HG02610 (cell line): ENCODE data around the gene BCL11B.
A peak's percentile ranks its signal among the peaks of the same experiment; 100 is the strongest.

Experiments used
- ATAC-seq: cut with Tn5 transposase; IDR thresholded peaks from one replicate; pipeline ENCODE4 v1.9.1; 2021; ENCODE audit warnings: mild to moderate bottlenecking, moderate library complexity; ENCODE audit not compliant: unreplicated experiment

BCL11B gene

DNA sequence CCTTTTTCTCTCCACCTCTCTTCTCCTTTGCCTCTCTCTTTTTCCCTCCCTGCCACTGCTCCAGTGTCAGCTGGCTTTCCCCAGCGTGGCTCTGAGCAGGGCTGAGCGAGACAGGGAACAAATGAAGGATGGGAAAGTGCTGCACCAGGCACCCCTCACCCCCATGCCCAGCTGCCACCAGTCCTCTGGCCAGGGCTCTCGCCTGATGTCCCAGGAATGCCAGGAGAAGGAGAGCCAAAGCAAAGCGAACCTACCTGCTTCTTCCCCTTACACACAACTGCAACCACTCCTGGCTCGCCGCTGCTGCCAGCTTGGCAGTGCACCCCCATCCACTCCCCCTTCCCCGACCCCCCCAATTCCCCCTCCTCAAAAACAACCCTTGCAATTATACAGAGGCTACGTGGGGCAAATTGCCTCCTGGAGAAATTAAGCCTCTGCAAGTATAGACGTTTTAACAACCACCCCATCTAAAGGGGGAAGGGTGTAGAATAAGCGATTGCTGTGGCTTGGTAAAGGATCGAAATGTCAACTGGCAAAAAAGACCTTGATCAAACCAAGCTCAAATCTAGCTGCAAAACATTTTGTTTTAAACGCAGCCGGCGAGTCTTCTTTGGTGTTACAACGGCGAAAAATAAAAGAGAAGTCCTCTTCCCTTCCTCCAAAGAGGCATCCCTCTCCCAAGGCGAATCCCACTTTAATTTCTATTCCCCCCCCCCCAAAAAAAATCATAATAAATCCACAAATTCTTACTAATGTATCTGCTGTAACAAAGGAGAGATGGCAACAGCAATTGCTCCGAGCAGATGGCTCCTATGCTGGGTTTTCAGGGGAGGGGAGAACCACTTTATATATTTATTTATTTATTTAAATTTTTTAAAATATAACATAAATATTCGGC is 2.9 kb downstream of the BCL11B start:
- no peak for ATAC-seq

DNA sequence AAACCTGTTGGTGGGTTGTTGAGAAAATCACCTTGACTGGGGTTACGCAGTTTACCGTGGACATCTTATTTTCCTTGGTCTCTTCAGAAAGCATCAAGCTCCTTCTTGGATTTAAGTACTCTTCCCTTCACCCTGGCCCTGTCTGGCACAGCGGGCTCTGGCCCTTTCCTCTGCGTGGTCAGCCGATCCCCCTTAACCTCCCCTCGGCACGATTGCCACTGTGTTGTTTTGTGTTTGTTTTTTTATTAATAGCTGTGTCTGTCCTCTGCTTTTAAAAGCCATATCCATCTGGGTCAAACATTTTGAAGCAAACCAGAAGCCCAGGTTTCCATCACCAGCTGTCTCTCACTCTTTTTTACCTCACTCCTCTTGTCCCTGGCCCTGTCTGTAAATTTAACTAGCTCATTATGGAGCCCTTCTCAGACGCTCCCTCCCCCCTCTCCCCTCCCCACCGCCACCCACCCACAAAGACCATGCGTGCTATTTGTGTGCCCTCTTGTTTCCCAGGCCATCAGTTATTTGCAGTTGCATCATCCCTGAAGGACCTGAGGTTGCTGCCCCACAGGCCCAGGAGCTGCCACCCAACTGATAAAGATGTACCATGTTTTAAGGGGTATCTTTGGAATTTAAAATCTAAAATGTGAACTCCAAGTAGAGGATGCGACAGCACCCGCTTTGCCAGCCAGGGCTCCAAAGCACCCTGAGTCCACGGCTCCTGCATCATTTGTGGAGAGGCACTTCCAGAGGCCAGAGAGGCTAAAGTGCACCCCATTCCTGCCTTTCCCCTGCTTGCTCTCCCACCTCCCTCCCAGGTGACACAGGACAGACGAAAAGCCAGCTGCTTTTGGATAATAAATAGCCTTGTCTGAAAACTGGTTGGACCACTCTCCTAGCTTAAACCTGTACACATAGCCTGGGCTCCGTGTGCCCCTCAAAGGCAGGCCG is 3.9 kb downstream of the BCL11B start:
- ATAC-seq, result no peak

DNA sequence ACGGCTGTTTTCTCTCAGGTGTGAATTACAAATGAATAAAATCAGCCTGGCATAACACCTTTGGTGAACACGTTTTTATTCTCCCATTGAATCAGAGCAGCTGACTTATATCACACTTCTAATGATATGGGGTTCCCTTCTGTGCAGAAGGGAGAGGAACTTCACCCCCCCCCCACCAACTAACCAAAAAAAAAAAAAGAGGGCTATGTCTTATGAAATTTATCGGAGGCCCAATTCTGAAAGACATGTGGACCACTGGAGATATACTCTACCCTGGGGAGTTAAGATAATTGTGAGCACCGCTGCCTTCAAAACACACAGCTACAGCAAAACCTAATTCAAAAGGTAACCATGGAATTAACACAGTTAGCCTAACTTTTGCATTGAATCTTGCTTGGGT is 4.6 kb downstream of the BCL11B start:
- no peak for ATAC-seq

DNA sequence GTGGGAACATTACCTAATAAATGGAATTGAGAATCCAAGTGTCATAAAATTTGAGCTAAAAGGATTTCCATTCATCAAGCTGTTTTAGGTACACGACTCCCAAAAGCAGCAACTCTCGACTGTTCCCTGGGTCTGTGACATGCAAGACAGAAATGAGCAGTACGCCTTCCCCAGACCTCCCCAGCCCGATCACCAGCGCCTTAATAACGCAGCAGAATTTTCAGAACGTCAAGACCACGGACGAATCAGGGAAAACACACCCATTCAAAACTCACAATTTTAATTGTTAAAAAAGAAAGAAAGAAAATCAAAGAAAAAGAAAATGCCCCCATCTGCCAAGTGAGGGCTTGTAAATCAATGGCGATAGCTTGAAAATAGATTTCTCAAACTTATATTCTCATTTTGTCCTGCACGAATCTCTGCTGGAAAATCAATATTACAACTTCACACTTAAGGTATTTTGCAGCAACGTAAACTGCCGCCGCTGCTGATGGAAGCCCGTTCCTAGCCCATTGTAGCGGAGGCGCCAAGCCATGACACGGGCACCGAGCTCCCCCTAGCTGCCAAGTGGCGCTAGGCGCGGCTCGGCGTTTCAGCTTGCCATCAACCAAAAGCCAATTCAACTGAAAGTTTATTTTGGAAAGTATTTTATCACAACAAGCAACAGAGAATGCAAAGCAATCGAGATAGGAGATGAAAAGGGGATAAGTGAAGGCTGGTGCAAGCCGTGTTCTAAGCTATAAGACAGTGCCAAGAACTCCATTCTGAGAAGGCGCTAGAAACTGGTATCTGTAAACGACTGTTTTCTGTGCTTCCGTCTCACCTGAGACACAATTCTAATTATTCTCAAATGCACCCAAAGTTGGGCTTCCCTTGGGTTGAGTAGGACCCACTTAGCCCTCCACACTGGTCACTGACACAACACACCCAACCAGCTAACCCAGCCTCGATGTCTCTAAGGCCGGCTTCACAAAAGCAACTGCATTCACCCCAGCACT is 5.5 kb downstream of the BCL11B start:
- peak; percentile 79 for ATAC-seq

DNA sequence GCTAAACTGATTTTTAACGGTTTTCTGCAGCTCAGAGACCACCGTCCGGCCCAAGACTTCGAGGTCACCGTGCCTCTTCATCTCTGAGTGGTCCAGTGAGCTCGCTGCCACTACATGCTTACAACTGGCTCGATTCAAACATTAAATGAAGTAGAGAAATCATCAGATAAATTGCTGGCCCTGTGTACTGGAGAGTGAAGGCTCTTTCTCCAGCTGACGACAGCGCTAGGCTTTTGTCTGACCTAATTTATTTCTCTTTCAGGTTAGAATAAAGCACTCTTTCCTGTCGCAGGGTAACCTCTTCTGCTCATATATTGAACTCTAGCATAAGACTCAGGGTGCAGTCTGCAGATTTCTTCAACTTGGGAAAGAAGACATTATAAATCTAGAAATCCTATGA is 6.4 kb downstream of the BCL11B start:
- ATAC-seq, result no peak

DNA sequence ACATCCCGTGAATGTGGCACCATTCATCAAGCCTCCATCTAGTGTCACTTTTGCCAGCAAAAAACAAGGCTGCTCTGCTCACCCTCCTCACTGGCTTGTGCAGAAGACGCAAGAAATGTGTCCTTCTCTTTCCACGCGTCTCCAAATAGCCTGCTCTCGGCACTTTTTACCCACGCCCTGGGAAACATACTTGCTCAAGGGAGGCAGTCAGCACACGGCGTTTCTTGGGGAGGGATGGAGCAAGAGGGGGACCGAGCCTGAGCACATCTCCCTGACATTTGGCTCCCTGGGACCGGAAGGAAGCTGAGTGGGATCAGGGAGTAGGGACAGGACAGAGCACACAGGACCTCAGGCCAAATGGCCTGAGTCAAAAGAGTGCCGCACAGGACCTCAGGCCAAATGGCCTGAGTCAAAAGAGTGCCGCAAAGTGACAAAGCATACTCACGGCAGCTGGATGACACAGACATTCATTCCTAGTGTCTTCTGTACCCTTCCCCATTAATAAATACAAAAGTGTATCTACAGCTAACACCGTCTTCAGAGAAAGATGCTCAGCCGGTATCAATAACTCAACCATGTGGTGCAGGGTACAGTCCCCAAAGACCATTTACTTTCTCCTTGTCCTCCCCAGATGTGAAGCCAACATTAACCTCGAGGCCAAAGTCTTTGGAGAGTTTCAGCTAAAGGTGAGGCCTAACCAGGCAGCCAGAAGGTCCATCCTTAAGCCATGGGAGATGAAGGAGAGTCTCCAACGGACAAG is 7.1 kb downstream of the BCL11B start:
- no peak for ATAC-seq

DNA sequence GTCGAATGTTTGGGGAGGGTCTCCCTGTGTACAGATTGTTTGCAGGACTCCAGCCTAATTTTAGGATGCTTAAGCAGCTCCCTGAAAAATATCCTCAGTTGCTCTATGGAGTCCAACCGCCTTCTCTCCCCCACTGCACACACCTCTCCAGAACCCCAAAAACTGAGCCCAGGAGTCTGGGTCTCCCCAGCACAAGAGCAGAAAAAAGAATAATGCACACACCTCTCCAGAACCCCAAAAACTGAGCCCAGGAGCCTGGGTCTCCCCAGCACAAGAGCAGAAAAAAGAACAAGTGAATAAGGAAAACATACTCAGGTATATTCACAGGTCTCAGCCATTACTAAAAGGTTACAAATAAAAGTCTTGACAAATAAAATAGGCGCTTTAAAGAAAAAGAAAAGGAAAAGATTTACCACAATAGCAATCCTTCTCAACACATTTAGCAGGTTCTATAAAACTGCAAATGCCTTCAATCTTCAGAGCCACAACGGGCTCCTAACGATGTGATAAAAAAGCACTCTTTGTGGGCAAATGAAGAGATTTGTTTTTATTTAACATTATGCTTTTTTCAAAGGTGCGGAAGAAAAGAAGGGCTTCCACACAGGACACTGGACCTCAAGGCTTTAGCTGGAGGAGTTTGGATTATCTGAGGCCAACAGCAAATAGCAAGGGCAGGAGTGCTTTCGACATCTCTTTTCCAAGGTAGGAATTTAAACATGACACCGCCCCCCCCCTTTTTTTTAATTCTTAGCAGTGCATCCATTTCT is 8.2 kb downstream of the BCL11B start:
- ATAC-seq, result no peak

DNA sequence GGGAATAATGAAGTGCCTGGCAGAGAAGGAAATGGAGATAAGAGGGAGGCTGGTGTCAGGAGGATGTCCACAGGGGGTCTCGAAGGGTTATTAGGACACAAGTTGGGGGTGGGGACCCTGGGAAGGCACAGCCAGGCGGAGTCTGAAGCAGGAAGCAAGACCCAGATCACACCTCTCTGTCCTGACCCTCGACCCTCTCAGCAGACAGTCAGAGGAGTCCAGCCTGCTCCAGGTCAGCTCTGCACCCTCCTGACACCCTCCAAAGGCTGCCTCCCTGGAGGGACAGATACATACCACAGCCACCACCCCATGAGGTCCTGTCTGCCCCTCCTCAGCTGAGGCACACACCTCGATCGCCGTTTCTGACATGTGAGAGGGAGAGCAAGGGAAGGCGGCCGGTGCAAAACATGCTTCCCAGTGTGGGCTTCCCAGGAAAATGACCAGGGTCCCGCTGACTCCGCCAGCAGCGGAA is 9.0 kb downstream of the BCL11B start:
- no peak for ATAC-seq

DNA sequence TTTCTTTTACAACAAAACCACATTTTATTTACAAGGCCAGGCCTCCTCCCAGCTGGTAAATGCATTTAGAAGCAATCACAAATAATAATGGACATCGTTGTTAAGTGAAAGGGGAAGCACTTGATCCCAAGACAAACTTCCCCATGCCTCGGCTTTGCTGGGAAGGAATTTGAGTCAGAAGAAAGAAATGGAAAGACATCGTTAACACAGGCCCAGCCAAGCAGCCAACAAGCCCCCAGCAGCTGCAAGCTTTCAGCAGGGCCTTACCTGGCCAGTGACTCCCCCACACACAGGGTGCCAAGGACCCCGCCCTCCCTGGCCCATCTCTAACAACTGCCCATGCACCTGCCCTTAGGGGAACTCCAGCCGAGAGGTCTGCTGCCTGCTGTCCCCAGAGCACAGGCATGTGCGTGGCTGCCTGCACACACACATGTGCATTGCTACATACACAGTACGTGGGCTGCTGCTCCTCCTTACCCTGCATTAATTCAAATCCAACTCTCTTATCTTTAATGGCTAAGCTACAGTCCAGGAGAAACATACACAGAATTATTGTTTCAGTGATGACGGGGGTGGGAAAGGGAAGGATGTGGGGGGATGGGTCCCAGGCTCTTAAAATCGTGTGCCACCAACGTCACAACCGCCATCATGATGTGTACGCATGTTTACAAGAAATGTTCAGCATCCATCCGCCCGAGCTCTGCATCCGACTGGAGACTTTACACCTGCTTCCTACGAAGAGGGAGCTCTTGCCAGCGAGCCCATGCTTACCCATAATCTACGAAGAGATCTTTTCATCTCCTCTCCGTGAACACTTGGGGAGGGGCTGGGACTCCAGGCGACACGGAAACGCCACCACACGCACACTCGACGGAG is 9.8 kb downstream of the BCL11B start:
- ATAC-seq, result no peak

DNA sequence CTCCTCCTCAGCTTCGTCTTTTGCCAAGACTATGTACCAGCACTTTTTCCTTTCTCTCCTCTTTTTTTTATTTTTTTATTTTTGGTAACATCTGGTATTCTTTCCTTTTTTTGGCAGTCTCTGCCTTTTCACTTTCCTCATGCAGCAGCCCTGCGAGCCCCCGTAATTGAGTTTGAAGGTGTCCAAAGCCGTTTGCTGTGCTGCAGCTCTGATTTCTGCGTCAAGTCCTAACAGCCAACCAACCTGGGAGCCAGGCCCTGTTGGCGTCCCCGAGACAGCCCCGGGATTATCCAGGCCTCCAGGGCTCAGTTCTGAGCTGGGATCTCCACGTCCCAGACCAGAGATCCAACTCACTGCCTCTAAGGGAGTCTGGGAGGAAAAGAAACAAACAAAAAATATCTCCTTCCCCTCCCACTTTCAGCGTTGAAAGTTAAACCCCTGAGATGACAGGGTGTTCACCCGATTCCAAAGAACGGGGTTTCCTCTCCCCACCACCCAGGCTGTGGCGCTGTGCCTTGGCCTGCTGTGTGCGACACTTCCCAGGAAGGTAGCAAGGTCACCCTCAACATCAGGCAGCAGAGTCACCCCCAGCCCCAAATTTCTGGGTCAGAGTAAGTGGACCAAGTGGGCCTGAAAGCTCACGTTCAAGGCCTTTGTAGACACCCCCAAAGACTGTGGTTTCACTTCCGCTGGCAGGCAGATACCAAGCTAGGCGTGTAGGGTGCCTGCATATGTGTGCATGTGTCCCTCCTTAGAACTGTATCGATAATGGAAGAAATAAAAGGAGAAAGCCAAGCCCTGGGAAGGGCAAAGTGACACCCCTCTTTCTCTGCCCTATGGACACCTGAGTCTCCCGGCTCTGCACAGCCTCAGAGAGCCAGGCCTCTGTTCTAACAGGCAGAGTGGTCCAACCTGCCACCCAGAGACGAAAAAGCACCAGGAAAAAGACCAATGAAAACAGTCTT is 11.1 kb downstream of the BCL11B start:
- no peak for ATAC-seq

DNA sequence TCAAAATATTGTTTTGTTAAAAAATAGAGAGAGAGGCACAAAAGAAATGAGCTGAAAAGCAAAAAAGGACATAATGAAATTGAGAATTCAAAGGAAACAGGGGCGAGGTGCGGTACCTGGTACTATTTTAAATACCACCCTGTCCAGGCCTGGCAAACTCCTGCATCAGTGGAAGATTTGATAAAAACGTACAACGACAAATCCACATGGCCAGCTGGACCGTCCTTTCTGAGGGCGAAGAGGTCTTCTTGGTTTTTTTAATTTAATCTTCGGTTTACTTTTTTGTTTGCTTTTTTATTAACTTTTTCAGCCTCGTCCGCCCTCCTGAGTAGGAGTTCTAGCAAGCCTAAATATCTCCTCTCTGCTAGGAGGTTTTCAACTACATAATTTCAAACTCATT is 11.9 kb downstream of the BCL11B start:
- no peak for ATAC-seq

DNA sequence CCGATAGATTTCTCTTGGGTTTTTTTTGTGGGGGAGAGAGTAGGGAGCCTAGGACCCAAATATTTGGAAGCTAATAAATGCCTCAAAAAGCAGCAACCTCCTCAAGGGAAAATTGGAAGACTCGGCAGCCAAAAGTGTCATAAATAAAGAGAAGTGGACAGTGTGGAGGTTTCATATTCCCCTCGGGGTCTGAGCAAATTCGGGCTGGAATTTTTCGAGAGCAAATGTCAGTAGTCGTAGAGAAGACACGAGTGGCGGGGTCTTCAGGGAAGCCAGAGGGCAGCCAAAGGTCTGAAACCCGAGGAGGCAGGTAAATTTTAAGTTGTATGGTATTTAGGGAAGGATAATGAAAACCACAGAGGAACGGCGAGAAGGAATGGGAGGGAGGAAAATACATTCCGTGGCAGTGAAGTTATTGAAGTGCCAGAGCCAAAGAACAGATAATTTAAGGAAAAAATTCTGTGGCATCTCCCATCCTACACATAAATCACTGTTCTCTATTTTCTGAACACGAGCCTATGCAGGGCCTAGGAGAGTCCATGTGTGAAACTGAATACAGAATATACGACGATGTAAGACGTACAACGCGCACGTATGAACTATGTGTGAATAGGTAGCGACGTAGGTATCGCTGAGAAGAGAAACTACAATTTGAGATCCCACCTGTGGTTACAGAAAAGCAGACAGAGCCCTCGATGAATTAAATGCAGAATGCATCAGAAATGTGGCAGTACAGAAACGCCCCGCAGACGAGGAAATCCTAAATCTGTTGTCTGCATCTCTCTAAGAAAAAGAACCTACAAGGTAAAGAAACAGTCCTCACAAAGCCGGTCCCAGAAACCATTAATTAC is 12.9 kb downstream of the BCL11B start:
- no peak for ATAC-seq

DNA sequence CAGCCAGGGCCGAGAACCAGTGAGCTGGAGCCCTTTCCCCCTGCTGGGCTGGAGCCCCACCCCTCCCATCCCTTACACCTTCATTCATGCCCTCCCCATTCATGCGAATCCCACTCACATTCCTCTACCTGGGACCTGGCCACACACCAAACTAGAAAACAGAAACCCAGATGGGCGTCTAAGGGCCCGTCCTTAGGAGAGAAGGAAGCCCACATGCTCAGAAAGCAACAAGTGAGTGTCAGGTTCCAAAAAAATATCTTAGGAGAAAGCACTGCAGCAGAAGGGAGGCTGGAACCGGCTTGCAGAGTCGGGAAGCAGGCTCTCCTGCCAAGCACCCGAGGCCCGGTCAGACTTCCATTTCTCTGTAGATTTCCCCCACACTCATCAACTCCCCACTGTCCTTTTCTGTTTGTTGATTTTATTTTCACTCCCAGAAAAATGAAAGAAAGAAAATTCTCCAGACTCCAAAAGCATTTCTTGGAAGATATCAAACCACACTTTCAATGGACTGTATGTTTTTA is 13.6 kb downstream of the BCL11B start:
- no peak for ATAC-seq

DNA sequence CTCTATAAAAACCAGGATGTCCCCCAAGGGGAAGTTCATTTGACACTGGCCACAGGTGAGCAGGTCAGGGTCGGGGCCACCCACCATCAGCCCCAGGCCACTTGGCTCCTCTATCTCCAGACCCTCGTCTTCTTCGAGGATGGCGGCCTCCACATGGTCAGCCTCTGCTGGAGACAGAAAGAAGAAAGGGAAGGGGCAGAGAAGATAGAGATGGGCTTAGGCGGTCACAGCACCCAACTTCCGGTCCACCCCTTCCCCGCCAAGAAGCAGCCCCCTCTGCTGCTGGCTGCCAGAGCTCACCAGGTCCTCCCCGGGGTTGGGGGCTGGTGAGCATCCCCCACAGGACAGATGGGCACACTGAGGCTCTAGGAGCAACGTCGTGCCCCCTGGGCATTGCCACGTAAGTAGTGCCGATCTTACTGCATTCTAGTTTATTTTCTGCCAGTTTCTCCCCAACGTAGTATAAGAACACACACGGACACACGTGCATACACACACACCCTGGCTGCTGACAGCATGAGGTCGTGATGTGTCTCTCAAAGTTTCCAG is 14.2 kb downstream of the BCL11B start:
- no peak for ATAC-seq

DNA sequence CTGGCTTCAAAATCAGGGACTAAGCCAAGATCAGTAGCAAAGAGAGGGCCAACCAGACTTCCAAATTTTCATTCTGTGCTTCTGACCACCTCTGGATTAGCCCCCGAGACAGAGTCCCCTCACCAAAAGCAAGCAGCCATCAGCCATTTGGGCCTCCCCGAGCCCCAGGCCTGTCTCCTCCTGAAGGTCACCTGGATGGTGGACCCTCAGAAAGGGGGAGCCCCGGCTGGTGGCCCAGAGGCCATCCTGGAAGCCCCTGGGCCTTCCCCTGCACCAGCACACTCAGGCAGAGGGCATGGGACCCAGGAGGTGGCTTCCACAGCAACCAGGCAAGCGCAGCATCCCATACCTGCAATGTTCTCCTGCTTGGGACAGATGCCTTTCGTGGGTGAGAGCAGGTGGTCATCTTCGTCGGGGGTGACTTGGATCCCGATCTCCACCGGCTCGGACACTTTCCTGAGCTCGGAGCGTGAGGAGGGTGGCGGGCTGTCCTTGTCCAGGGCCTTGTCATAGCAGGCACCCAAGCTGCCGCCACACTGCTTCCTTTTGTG is 14.8 kb downstream of the BCL11B start:
- no peak for ATAC-seq
